GM18519 (cell line): ENCODE measurements around the gene FCGBP.
"Not testable (repeated sequence)": the region's sequence is repeated elsewhere in the genome, so short reads cannot be mapped to it uniquely, and the experiment has no call there.

ENCODE experiments used
- ATAC-seq: cut with Tn5 transposase; IDR thresholded peaks from one replicate; pipeline ENCODE4 v1.9.1; 2021; ENCODE audit warnings: mild to moderate bottlenecking, moderate library complexity; ENCODE audit not compliant: unreplicated experiment, low FRiP score

FCGBP gene

DNA sequence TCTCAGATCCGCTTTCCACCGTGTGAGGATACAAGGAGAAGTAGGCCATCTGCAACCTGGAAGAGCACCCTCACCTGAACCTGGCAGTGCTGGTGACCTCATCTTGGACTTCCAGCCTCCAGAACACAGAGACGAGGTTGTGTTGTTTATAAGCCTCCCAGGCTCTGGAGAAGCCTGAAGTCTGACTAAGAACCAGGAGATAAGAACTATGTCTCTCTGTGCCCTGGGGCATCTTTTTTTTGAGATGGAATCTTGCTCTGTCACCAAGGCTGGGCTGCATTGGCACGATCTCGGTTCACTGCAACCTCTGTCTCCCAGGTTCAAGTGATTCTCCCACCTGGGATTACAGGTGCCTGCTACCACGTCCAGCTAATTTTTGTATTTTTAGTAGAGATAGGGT, 14.5 kb downstream of the FCGBP start:
- no peak for ATAC-seq

DNA sequence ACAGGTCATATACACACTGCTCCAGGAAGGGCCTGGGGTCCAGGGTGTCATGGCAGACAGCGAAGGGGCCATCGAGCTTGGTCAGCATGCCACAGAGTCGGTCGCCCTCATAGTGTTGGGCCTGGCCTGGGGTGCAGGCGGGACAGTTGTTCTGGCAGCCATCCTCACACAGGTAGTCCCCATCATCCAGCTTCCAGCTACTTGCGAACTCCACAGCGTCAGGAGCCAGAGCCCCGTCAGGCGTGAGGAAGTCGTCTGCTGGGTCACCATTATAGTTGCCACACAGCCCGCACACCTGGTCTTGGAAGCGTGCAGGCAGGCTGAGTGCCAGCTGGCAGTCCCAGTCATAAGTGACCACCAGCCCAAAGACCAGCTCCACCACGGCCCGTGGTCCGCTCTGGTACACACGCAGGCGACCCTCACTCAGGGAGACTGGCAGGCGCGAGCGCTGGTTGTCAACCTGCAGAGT, 16.2 kb downstream of the FCGBP start:
- ATAC-seq: no peak

DNA sequence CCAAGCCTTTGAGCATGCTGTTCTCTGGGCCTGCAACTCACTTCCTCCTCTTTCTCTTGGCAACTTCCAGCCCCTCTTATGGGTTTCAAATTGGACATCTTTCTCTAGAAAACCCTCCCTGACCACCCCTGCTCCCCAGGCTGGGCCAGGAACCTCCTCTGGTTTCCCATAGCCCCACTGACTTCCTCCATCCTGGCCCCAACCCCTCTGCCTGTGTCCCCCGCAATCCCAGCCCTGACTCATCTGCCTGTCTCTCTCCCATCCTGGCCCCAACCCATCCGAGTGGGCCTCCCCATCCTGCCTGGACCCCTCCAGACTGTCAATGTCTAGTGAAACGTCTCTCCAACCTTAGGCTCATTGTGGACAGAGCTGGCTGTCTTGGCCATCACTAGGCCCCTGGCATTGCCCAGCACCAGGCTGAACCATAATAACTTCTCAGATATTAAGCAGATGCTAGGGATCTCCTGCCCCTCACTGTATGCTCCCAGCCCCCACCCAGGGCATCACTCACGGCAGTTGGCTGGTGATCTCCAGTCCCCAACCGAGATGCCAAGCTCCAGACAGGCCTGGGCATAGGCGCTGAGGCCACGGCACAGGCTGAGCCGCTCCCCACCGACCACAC, 16.8 kb downstream of the FCGBP start:
- no peak for ATAC-seq

DNA sequence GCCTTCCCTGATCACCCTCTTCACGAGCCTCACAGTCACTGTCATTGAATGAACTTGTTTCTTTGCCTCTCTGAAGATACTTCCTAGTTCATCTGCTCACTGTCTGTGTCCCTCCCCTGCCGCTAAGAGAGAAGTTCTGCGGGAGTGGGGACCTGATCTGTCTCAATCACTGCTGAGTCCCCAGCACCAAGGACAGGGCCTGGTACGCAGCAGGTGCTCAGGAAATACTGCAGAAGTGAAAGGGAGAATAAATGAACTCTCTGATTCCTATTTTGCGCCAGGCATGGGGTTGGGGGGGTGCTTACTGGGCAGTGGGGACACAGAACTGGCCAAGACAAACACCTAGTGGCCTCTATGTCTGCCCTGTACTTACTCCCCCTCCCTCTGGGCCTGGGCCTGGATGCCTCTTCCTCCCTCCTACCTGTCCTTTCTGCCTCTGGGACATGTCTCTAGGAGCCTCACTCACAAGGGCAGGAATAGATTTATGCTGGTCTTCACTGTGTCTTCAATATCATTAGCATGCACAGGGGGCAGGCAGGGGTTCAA, 17.5 kb downstream of the FCGBP start:
- no peak for ATAC-seq

DNA sequence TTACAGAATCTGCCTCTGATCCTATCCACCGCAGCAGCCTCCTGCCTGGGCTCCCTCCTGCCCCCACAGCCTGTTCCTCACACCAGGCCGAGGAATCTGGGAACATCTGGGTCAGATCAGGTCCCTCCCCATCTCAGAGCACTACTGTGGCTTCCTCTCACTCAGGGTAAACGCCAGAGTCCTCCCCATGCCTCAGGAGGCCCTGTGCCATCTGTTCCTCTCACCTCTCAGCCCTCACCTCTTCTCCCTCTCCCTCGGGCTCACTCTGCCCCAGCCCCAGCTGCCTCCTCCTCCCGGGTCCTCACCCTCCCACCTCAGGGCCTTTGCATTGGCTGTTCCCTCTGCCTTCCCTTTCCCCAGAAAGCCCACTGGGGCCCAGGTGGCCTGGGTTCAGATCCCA, 18.2 kb downstream of the FCGBP start:
- ATAC-seq: no peak

DNA sequence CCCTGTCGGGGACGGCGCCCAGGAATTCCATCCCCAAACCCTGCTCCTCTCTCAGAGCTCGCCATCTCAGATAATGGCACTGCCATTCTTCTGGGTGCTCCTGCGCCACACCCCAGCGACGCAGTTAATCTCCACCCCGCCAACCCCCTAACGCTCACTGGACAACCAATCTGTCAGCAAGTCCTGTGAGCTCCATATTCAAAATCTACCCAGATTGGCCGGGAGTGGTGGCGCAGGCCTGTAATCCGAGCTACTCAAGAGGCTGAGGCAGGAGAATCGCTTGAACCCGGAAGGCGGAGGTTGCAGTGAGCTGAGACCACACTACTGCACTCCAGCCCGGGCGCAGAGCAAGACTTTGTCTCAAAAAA, 18.6 kb downstream of the FCGBP start:
- no peak for ATAC-seq

DNA sequence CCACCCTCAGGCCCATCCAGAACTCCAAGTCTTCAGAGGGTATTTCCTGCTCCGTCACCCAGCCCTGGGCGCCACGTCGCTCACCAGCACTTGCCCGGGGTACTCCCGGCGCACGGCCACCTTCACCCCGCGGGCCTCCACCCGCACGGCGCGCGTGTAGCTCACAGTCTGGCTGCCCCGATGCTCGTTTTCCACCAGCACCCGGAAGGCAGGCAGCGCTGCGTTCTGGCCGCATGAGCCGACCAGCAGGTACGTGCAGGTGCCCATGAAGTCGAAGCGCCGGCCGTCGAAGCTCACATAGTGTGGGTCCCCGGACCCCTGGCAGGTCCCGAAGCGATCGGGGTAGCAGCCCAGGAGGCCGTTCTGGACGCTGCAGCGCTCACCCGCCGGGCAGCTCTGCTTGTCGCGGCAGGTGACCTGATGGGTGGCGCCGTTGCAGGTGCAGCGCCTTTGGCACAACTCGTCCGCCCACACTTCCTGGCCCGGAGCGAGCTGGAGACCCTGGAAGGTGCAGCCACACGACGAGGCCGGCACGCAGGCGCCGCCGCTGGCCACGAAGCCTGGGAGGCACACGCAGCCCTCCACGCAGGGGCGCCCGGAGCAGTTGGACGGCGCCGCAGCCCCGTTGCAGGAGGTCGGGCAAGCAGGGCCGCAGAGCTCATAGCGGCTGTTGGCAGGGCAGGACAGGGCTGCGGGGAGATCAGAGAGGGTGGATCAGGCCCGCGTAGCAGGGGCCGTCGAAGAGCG, 19.2 kb downstream of the FCGBP start:
- no peak for ATAC-seq

DNA sequence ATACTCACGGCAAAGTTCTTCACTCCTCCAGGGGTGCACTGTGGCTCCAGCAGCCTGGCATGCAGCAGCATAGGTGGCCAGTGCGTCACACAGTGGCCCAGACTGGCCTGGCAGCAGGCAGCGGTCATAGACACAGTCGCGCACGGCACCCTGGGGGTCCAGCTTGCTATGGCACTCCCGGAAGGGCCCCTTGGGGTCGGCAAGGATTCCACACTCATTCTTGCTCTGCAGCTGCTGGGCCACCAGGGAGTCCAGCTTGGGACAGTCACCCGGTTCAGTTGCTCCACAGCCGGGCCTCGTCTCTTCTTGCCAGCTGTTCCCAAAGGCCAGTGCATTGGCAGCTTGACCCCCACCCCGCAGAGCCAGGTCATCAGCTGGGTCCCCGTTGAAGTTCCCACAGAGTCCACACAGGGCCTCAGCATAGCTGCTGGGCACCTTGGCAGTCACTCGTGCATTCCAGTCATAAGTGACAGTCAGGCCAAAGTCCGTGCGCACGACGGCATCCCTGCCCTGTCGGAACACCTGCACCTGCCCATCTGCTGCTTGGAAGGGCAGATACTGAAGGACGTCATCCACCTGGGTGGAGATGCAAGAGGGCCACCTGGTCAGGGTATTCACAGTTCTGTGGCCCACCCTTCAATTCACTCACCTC, 20.6 kb downstream of the FCGBP start:
- no peak for ATAC-seq

DNA sequence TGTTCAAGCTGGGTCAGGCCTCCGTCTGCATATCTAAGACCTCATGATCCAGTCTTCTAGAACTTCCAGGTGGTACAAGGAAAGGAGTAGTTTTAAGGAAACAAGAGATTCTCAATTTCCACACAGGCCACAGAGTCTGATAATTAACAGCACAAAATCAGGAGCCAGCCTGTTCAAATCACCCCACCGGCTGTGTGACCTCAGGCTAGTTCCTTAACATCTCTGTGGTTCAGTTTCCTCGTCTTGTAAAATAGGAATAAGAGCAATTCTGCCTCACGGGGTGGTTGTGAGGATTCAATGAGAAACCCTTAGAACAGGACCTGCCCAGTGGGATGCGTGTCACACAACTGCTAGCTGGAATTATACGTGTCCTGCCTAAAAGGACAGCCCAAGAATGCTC, 25.6 kb downstream of the FCGBP start:
- ATAC-seq: no peak

DNA sequence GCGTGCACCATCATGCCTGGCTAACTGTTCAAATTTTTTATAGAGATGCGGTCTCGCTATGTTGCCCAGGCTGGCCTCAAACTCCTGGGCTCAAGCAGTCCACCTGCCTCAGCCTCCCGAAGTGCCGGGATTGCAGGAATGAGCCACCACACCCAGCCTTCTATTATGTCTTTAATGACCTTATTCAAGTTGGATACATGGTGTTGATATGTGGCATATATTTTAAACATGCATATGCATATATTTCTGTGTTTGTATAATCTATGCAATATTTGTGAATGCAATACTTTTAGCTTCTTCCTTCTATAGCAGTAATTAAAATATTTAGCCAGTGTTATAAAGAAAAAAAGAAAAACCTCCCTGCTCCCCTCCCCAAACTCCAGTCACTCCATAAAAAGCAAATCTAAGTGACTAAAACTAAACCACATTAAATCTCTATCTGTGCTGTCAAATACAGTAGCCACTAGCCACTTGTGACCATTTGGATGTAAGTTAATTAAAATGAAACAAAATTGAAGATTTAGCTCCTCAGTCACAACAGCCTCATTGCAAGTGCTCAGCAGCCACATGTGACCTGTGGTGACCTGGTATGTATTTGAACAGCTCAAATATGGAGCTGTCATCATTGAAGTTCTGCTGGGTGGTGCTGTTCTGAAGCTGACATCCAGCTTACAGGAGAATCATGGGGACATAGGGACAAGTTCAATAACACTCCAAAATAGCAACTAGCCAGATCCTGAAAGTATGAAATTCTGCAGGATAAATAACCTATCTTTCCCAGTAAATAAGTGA, 27.4 kb downstream of the FCGBP start:
- no peak for ATAC-seq

DNA sequence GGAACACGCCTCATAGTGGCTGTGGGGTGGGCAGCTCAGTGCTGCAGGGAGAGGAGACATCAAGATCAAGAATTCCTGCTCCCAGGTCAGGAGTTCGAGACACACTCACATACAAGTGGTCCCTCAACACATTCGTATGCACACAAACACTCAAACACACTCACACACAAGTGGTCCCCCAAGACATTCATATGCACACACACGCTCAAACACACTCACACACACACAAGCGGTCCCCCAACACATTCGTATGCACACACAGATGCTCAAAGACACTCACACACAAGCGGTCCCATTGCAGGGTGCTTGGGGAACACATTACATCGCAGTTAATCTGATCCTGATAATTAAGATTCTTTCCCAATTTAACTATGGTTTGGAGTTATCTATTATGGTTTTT, 28.2 kb downstream of the FCGBP start:
- no peak for ATAC-seq

DNA sequence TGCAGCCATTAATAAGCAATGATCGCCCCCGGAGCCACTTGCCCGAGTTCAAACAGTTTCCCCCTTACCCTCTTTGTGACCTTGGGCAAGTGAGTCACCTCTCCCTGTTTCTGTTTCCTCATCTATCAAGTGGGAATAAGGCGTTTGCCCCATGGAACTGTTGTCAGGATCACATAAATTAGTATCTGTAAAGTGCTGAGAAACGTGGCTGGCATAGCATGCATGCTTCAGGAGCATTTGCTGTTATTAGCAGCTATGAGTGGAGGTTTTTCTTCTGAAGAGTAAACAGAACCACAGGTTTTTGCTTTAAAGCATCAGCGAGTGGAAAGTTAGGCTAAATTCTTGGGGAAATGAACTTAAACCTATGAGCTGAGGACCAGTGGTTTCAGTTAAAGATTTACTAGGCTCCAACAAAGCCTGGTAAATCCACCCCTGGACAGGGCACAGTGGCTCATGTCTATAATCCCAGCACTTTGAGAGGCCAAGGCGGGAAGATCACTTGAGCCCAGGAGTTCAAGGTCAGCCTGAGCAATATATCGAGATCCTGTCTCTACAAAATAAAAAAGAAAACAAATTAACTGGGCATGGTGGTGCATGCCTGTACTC, 30.8 kb downstream of the FCGBP start:
- ATAC-seq: not testable (repeated sequence)

DNA sequence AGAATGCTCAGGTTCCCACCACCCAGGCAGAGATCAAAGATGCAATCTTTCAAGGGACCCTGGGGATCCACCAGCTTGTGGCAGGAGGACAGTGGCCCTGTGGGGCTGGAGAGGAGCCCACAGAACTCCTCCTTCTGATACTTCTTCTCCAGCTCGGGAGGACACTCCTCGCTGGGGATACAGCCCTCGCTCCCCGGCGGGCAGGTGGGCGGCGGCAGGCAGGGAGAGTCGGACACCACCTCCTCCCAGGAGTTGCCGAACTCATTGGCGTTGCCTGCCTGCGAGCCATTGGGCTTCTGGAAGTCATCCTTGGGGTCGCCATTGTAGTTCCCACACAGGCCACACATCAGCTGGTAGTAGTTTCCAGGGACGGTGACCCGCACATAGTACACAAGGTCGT, 32.1 kb downstream of the FCGBP start:
- ATAC-seq: not testable (repeated sequence)

DNA sequence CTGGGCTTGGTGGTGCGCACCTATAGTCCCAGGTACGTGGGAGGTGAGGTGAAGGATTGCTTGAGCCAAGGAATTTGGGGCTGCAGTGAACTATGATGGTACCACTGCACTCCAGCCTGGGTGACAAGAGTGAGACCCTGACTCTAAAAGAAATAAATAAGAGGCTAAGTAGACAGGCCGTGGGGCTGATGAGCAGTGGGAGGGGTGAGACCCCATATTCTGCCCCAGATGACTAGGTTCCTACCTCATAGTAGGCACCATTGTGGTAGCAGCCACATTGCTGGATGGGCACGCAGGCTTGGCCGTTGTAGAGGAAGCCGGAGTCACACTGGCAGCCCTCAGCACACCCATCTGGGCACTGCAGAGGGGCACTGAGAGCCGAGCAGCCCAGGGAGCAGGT, 32.8 kb downstream of the FCGBP start:
- ATAC-seq: not testable (repeated sequence)

DNA sequence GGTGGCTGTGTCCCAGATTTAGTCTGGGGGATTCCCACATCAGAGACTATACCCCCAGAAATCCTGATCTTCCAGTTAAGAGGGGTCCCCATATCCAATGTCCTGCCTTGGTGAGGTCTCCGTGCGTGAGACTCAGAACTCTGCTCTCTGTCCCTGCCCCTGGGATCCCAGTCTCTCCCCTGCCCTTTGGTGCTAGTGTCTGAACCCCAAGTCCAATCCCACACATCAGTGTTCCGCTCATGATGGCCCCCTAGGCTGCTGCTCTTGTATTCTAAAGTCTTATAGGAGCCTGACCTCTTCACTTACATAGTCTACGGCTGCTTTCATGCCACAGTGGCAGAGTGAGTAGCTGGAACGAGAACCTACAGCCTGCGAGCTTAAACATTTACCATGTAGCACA, 35.6 kb downstream of the FCGBP start:
- ATAC-seq: not testable (repeated sequence)

DNA sequence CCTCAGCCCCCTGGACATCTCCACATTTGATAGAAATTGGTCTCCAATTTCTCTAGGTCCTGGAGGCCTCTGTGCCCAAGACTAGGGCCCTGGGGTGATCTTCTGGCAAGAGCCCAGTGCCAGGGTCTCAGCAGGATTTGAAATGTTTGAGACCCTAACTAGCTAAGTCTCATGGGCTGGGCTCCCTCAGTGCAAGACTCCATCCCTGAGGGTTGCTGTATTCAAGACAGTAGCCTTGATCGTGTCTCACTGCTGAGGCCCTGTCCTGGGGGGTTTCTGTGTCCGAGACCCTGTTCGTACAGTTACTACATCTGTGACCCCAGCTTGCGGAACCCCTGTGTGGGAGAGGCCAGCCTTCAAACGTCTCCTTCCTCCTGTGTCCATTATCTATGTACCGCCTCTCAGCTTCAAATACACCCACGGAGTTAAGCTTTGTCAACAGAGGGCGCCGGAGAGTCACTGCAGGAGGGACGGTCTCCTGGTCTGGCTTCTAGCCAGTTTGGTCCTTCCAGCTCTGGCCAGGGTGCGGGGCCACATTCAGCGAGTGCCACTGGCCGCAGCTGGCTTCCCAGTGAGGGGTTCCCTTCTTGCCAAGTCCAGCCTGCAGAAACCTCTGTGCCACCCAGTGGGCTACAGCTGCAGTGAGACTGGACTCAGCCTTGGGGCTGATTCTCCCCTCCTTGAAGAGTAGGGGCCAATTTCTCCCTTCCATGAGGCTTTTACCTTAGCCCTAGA, 36.8 kb downstream of the FCGBP start:
- not testable (repeated sequence) for ATAC-seq

DNA sequence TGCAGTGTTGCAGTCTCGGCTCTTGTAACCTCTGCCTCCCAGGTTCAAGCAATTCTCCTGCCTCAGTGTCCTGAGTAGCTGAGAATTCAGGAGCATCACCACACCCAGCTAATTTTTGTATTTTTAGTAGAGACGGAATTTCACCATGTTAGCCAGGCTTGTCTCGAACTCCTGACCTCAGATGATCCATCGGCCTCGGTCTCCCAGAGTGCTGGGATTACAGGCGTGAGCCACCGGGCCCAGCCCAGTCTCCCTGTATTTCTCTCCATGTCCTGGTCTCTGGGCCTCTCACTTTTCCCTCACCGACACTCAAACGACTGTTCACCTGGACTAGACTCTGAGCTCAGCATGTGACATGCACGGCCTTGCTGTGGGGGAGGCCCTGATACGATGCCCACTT, 39.3 kb downstream of the FCGBP start:
- not testable (repeated sequence) for ATAC-seq

DNA sequence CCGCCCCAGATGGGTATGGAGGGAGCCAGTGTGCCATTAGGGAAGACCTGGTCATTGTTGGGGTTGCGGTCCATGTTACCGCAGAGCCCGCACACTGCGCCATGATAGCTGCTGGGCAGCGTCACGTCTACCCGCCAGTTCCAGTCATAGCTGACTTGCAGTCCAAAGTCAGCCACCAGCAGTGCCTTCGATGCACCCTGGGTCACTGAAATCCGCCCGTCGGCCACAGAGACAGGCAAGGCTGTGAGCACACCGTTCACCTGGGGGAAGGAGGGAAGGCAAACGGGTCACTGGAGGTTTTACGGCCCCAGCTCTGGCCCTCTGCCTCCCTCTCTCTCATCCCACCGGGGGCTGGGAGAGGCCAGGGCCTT, 40.2 kb downstream of the FCGBP start:
- ATAC-seq: not testable (repeated sequence)

DNA sequence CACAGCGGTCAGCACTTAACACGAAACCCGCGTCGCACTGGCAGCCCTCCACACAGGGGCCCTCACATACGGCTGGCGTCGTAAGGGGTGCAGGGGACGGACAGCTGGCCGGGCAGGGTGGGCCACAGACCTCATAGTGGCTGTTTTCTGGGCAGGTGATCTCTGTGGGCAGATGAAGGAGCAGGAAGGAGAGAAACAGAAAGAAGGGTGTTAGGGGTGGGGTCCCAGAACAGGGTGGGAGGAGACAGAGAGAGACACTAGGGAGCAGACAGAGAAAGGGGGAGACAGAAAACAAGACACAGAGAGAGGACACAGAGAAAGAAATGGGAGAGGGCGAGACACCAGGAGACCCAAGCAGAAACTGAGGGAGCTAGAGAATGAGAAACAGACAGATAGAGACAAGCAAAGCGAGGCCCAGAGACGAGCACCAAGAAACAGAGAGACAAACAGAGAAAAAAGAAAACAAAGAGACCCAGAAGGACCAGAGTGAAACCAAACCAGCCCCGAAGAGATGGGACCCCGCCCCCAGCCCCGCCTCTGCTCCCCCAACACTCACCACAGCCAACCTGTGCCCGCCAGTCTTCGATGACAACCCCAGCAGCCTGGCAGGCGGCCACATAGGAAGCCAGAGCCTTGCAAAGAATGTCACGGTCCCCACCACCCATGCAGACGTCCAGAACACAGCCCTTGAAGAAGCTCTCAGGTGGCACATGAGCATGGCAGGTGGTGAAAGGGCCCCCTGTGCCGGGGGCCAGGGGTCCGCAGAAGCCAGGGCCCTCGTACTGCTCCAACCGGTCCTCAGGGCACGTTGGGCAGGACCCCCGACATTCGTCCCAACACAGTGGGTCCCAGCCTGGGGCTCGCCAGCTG, 40.8 kb downstream of the FCGBP start:
- not testable (repeated sequence) for ATAC-seq
